Measurements from ENCODE around the gene CENPO. TPM values are rescaled to one million over a fixed set of nuclear protein-coding genes. Genes with fewer than 3 reads are reported as not detected.

Gene CENPO
- total and polyA plus RNA-seq, 2 of the 4 experiments (the other 2 are of a cell fraction): 20.1 to 27.2 TPM

DNA sequence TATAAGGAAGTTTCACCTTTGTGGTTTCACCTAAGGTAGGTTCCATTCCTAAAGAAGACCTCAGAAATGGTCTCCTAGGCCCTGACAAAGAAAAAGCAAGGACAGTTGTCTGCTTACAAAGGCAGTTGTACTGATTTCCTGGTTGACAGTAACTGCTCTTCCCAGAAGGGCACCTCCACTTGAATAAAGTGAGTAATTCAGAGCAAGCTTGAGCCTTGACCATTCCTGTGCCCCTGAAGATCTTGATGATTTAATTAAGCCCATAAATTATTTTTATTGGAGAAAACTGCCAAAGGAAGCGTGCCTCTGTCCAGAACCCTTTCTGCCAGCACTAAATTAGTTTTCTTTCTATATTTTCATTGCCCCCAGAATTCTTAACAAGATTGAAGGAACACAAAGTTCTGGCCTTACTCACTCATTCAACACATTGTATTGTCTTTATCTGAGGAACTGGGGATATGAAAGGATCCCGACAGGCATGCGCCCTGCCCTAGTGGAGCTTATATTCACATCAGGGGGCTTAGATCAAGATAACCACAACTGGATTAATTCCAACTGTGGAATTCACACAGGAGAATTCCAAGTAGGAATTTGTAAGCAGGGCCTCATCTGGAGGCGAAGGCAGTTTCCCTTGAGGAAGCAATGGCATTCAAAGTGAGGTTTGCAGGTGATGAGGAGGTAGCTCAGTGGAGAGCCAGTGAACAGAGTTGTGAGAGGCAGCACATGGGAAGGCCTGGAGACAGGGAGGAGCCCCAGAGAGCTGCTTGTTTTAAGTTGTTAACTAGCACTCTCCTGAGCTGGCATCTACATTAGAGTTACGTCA lies 21.2 kb upstream of the CENPO start:
- H3K9ac ChIP-seq (ENCODE audit: low read depth, low read length): no peak overlapping the region
- in situ Hi-C loops (cut with MboI; ENCODE audit: low sequenced_read_pairs) (no loop called here), intact Hi-C loops (cut with micrococcal nuclease) (no loop called here), dilution Hi-C loops (cut with HindIII; ENCODE audit: low sequenced_read_pairs, unreplicated experiment) (no loop called here)
- H2AK9ac ChIP-seq (replicated peaks; ENCODE audit: low read depth, low read length, poor library complexity): no peak overlapping the region
- H3K23ac ChIP-seq (ENCODE audit: low read depth, low read length): no peak overlapping the region
- no peaks in the 10 kb centered on the region for H3K79me1 ChIP-seq (ENCODE audit: low read depth in 1 of 2, low read length in 2 of 2)
- no peak overlapping the region for H4K8ac ChIP-seq (ENCODE audit: low read depth in 2 of 2, low read length in 2 of 2)
- WGBS, 2 experiments (ENCODE audit: extremely low coverage in 2 of 2, insufficient read length in 1 of 2): 100% methylated on average over 1 of the region's 5 CpGs; no CpG with 5 or more reads in 1 of the 2 experiments
- H4K20me1 ChIP-seq (ENCODE audit: insufficient read depth, low read length): no peaks in the 10 kb centered on the region
- no TSS peak for BruUV-seq (replicated peaks)
- no peak overlapping the region for H4K91ac ChIP-seq (ENCODE audit: insufficient read depth, low read depth, low read length)
- ChIA-PET POLR2A (ENCODE audit: unreplicated experiment) (no interaction called here), CTCF (no interaction called here)
- H3K4me3 ChIP-seq (ENCODE audit: insufficient read depth, low read depth, low read length): no peak overlapping the region
- H2AFZ ChIP-seq (replicated peaks; ENCODE audit: low read length, poor library complexity): no peak overlapping the region
- no peak overlapping the region for H2BK5ac ChIP-seq (ENCODE audit: low read depth, low read length, poor library complexity, severe bottlenecking)
- H2BK15ac ChIP-seq (ENCODE audit: low read depth, low read length): no peak overlapping the region
- H3K27me3 ChIP-seq (ENCODE audit: control insufficient read depth, insufficient read depth, low read length): no peaks in the 10 kb centered on the region
- no peak overlapping the region for H2BK20ac ChIP-seq (ENCODE audit: low read depth, low read length)
- no peak overlapping the region for H3K4me2 ChIP-seq (ENCODE audit: low read depth, low read length)
- no peak overlapping the region for H3K27ac ChIP-seq (ENCODE audit: insufficient read depth, low read length)
- H3K9me1 ChIP-seq (ENCODE audit: insufficient read depth, low read length): no peaks in the 10 kb centered on the region
- H3K4ac ChIP-seq (ENCODE audit: low read depth, low read length): no peak overlapping the region
- no peaks in the 10 kb centered on the region for H3K9me3 ChIP-seq (ENCODE audit: control insufficient read depth, insufficient read depth, low read length)
- no peak overlapping the region for H3K18ac ChIP-seq (ENCODE audit: low read depth, low read length)
- H3K4me1 ChIP-seq (ENCODE audit: control insufficient read depth, insufficient read depth, low read length): no peaks in the 10 kb centered on the region
- H2AK5ac ChIP-seq (ENCODE audit: low read depth, low read length): no peak overlapping the region
- no peak overlapping the region for H3K56ac ChIP-seq (ENCODE audit: extremely low read depth, insufficient read depth, low read length)
- no peak overlapping the region for H2BK120ac ChIP-seq (ENCODE audit: low read depth, low read length)
- TF ChIP-seq MXI1 (IDR thresholded peaks at IDR 0.05; ENCODE audit: borderline replicate concordance, low read depth, low read length) (no peak), SMC3 (IDR thresholded peaks at IDR 0.05; ENCODE audit: low read depth, low read length) (no peak), MAZ (IDR thresholded peaks at IDR 0.05; ENCODE audit: borderline replicate concordance, low read depth, low read length) (no peak), BHLHE40 (IDR thresholded peaks at IDR 0.05; ENCODE audit: low read depth, low read length) (no peak), RCOR1 (IDR thresholded peaks at IDR 0.05; ENCODE audit: insufficient replicate concordance, low read length) (no peak)
- TF ChIP-seq, protein P1, sequence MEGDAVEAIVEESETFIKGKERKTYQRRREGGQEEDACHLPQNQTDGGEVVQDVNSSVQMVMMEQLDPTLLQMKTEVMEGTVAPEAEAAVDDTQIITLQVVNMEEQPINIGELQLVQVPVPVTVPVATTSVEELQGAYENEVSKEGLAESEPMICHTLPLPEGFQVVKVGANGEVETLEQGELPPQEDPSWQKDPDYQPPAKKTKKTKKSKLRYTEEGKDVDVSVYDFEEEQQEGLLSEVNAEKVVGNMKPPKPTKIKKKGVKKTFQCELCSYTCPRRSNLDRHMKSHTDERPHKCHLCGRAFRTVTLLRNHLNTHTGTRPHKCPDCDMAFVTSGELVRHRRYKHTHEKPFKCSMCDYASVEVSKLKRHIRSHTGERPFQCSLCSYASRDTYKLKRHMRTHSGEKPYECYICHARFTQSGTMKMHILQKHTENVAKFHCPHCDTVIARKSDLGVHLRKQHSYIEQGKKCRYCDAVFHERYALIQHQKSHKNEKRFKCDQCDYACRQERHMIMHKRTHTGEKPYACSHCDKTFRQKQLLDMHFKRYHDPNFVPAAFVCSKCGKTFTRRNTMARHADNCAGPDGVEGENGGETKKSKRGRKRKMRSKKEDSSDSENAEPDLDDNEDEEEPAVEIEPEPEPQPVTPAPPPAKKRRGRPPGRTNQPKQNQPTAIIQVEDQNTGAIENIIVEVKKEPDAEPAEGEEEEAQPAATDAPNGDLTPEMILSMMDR (conservative IDR thresholded peaks at IDR 0.05; ENCODE audit: low read depth, low read length): no peak
- TF ChIP-seq, protein P2, sequence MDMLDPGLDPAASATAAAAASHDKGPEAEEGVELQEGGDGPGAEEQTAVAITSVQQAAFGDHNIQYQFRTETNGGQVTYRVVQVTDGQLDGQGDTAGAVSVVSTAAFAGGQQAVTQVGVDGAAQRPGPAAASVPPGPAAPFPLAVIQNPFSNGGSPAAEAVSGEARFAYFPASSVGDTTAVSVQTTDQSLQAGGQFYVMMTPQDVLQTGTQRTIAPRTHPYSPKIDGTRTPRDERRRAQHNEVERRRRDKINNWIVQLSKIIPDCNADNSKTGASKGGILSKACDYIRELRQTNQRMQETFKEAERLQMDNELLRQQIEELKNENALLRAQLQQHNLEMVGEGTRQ (IDR thresholded peaks at IDR 0.05; ENCODE audit: low read depth, low read length): no peak
- H4K5ac ChIP-seq (ENCODE audit: low read depth, low read length): no peak overlapping the region
- ATAC-seq (ENCODE audit: low read depth): no peak
- 0 out of 2 replicates have a peak overlapping the region, but pooled peaks have one; percentile 26 for H3K14ac ChIP-seq (replicated peaks; ENCODE audit: low read depth, low read length)
- DNase-seq: no peak
- peaks cover 9% of the 10 kb centered on the region; the same call in 1 of the 2 replicates for H3K36me3 ChIP-seq (ENCODE audit: control insufficient read depth, insufficient read depth, low read length)
